Neural progenitor cell (in vitro differentiated cells): ENCODE results near the gene PWWP2B. TPM values are rescaled to one million over a fixed set of nuclear protein-coding genes. Genes with fewer than 3 reads are reported as not detected.

Experiments
- DNase-seq: peaks from one replicate; pipeline ENCODE4 v3.0.0-alpha.2; 2016; ENCODE audit warnings: low spot score
- H2AFZ ChIP-seq: fragments of 200-600 bp; sonication (generic); replicated peaks from 2 replicates; pipeline ENCODE4 v1.6.1; 2016; ENCODE audit warnings: antibody characterized with exemption
- H3F3A ChIP-seq: fragments of 200-600 bp; sonication (generic); 2 replicates; pipeline ENCODE4 v1.6.1; 2016; ENCODE audit warnings: antibody characterized with exemption, low read depth
- H3K27ac ChIP-seq: fragments of 200-600 bp; sonication (generic); 2 replicates; pipeline ENCODE4 v1.5.1; 2016; ENCODE audit warnings: mild to moderate bottlenecking
- H3K27me3 ChIP-seq: fragments of 200-600 bp; sonication (generic); 2 replicates; pipeline ENCODE4 v1.6.1; 2016; ENCODE audit warnings: mild to moderate bottlenecking, moderate library complexity
- H3K36me3 ChIP-seq: fragments of 200-600 bp; sonication (generic); 2 replicates; pipeline ENCODE4 v1.5.1; 2016
- H3K4me1 ChIP-seq: fragments of 200-600 bp; sonication (generic); 2 replicates; pipeline ENCODE4 v1.6.1; 2016; ENCODE audit warnings: mixed run types
- H3K4me2 ChIP-seq: fragments of 200-600 bp; sonication (generic); 2 replicates; pipeline ENCODE4 v1.6.1; 2016
- H3K4me3 ChIP-seq: fragments of 200-600 bp; sonication (generic); 2 replicates; pipeline ENCODE4 v1.5.1; 2016
- H3K79me2 ChIP-seq: fragments of 200-600 bp; sonication (generic); 2 replicates; pipeline ENCODE4 v1.6.1; 2016; ENCODE audit warnings: low read depth
- H3K9ac ChIP-seq: fragments of 200-600 bp; sonication (generic); 2 replicates; pipeline ENCODE4 v1.6.1; 2016
- H3K9me3 ChIP-seq: fragments of 200-600 bp; sonication (generic); 2 replicates; pipeline ENCODE4 v1.5.1; 2016; ENCODE audit warnings: low read depth
- H4K20me1 ChIP-seq: fragments of 200-600 bp; sonication (generic); 2 replicates; pipeline ENCODE4 v1.6.1; 2016; ENCODE audit warnings: low read depth
- H3K27ac Mint-ChIP-seq: 3 replicates; pipeline ENCODE4 v1.8.0; 2021; ENCODE audit warnings: mixed read lengths
- H3K27me3 Mint-ChIP-seq: 2 replicates; pipeline ENCODE4 v1.8.0; 2022; ENCODE audit warnings: low read depth, mild to moderate bottlenecking, inconsistent platforms, moderate library complexity, mixed read lengths; ENCODE audit not compliant: insufficient read depth
- H3K36me3 Mint-ChIP-seq: 3 replicates; pipeline ENCODE4 v1.8.0; 2021; ENCODE audit warnings: mixed read lengths
- H3K4me1 Mint-ChIP-seq: 3 replicates; pipeline ENCODE4 v1.8.0; 2021; ENCODE audit warnings: mixed read lengths
- H3K4me3 Mint-ChIP-seq: 3 replicates; pipeline ENCODE4 v1.8.0; 2021; ENCODE audit warnings: mild to moderate bottlenecking, moderate library complexity, mixed read lengths
- H3K9me3 Mint-ChIP-seq: 3 replicates; pipeline ENCODE4 v1.8.0; 2020; ENCODE audit warnings: mixed read lengths
- EZH2 ChIP-seq: fragments of 200-600 bp; sonication (generic); IDR thresholded peaks from 2 replicates; pipeline ENCODE4 v1.6.1; 2017; ENCODE audit warnings: antibody characterized with exemption, mild to moderate bottlenecking, moderate library complexity
- EZH2phosphoT487 ChIP-seq: fragments of 200-600 bp; sonication (generic); IDR thresholded peaks from 2 replicates; pipeline ENCODE4 v1.6.1; 2017; ENCODE audit warnings: antibody characterized with exemption
- total RNA-seq: library from RNA; depleted of rRNA; stranded (reverse); fragments of >200 nt; gene quantifications from 2 replicates; pipeline ENCODE4 v1.2.3, GENCODE V29; 2015; ENCODE audit warnings: low replicate concordance
- TF ChIP-seq, protein P1 (sequence below): fragments of 200-600 bp; sonication (generic); IDR thresholded peaks from 2 replicates; pipeline ENCODE4 v1.5.1; 2017; ENCODE audit warnings: antibody characterized with exemption, mild to moderate bottlenecking

PWWP2B gene
- total RNA-seq, 1 donor from 2014 or later, result 0.34 TPM

GRCh38 chr10:132458071-132458585 is 61.1 kb downstream of the PWWP2B start:
- Histone ChIP-seq H3F3A (no peaks in the 10 kb centered on the region), H3K79me2 (no peaks in the 10 kb centered on the region), H3K4me2 (no peak overlapping the region), H3K4me3 (no peak overlapping the region), H3K9me3 (no peaks in the 10 kb centered on the region), H3K9ac (no peak overlapping the region), H3K27me3 (peaks cover 32% of the 10 kb centered on the region), H4K20me1 (no peaks in the 10 kb centered on the region), H3K27ac (no peak overlapping the region), H3K4me1 (no peaks in the 10 kb centered on the region), H3K36me3 (no peaks in the 10 kb centered on the region), H2AFZ (no peak overlapping the region)
- H3K27me3 Mint-ChIP-seq, result peaks cover 9% of the 10 kb centered on the region
- H3K4me3 Mint-ChIP-seq, result no peak overlapping the region
- TF ChIP-seq EZH2, result no peak
- TF ChIP-seq, protein P1, sequence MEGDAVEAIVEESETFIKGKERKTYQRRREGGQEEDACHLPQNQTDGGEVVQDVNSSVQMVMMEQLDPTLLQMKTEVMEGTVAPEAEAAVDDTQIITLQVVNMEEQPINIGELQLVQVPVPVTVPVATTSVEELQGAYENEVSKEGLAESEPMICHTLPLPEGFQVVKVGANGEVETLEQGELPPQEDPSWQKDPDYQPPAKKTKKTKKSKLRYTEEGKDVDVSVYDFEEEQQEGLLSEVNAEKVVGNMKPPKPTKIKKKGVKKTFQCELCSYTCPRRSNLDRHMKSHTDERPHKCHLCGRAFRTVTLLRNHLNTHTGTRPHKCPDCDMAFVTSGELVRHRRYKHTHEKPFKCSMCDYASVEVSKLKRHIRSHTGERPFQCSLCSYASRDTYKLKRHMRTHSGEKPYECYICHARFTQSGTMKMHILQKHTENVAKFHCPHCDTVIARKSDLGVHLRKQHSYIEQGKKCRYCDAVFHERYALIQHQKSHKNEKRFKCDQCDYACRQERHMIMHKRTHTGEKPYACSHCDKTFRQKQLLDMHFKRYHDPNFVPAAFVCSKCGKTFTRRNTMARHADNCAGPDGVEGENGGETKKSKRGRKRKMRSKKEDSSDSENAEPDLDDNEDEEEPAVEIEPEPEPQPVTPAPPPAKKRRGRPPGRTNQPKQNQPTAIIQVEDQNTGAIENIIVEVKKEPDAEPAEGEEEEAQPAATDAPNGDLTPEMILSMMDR, result no peak
- TF ChIP-seq EZH2phosphoT487, result no peak
- no peak overlapping the region for H3K27ac Mint-ChIP-seq
- H3K4me1 Mint-ChIP-seq, result no peaks in the 10 kb centered on the region
- no peaks in the 10 kb centered on the region for H3K9me3 Mint-ChIP-seq
- H3K36me3 Mint-ChIP-seq, result no peaks in the 10 kb centered on the region
- DNase-seq, result no peak

DNA sequence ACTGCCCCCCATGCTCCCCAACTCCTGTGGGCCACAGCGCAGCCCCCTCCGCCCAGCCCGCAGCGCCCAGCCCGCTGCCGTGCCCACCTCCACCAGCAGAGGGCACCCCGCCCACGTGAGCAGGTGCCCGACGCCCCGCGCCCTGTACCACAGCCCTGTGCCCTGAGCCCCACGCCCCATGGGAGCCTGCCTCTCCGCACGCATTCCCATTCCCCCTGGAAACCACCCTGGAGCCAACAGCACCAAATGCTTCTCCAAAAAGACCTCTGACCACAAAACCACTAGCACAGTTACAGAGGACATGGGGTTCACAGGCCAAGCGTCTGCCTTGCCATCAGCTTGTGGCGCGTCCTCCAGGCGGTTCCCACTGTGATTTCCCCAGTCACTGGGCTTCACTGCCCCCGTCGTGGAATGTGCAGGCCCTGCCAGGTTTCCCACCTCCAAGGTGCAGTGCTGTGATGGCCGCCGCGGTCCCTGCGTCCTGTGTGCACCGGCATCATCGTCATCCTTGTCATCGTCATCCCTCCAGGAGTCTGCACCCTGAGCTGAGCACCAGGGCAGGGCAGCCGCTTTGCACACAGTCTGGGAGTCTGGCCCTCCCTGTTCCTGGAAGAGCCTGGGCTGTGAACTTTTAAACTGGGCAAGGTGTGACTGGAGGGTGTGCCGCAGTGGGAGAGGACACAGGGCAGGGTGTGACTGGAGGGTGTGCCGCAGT is 61.7 kb downstream of the PWWP2B start:
- DNase-seq, result peak; percentile 73
- Histone ChIP-seq H3K9me3 (no peaks in the 10 kb centered on the region), H3F3A (no peaks in the 10 kb centered on the region), H3K79me2 (no peaks in the 10 kb centered on the region), H4K20me1 (no peaks in the 10 kb centered on the region), H3K27me3 (peaks cover 26% of the 10 kb centered on the region), H3K9ac (no peak overlapping the region), H3K27ac (no peak overlapping the region), H3K4me2 (no peak overlapping the region), H3K4me3 (no peak overlapping the region), H2AFZ (no peak overlapping the region), H3K36me3 (no peaks in the 10 kb centered on the region), H3K4me1 (no peaks in the 10 kb centered on the region)
- Mint-ChIP-seq H3K36me3 (no peaks in the 10 kb centered on the region), H3K4me3 (no peak overlapping the region), H3K4me1 (no peaks in the 10 kb centered on the region), H3K27me3 (peaks cover 9% of the 10 kb centered on the region), H3K27ac (peak overlapping the region; percentile 72), H3K9me3 (no peaks in the 10 kb centered on the region)
- TF ChIP-seq, protein P1, result peak; percentile 93
- no peak for TF ChIP-seq EZH2

DNA sequence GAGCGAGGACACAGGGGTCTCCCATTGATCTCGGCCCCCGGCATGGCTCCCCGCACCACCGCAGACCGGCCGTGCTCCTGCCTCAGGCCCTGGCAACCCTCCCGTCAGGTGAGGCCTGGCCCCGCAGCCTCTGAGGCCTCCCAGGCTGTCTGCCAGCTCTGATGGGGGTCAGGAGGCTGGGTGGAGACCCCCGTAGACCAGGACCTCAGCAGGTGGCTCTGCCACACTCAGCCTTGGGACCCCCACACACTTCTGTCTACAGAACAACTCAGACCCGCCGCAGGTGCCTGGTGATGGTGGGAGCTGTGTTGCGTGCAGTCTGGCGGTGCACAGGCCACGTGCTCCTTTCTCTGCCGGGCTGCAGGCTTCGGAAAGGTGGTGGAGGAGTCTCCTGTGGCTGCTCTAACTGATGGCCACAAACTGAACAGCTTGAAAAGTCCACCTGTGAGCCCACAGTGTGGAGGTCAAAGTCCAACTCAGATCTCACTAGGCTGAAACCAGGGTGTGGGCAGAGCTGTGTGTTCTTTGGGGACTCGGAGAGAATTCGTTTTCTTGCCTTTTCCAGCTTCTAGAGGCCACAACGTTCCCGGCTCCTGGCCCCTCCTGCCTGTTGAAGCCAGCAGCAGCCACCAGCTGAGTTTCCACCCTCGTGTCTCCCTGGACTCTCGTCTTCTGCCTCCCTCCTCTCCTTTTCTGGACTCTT is 62.5 kb downstream of the PWWP2B start:
- Histone ChIP-seq H4K20me1 (no peaks in the 10 kb centered on the region), H3K36me3 (no peaks in the 10 kb centered on the region), H3K4me1 (no peaks in the 10 kb centered on the region), H3K9ac (no peak overlapping the region), H3K4me2 (no peak overlapping the region), H3K9me3 (no peaks in the 10 kb centered on the region), H3K79me2 (no peaks in the 10 kb centered on the region), H3F3A (no peaks in the 10 kb centered on the region), H3K27ac (no peak overlapping the region), H3K4me3 (no peak overlapping the region), H3K27me3 (peaks cover 26% of the 10 kb centered on the region), H2AFZ (no peak overlapping the region)
- TF ChIP-seq EZH2, result no peak
- TF ChIP-seq, protein P1, result no peak
- no peak for TF ChIP-seq EZH2phosphoT487
- H3K4me3 Mint-ChIP-seq, result no peak overlapping the region
- DNase-seq, result no peak
- peaks cover under 1% of the 10 kb centered on the region for H3K4me1 Mint-ChIP-seq
- no peaks in the 10 kb centered on the region for H3K36me3 Mint-ChIP-seq
- H3K9me3 Mint-ChIP-seq, result no peaks in the 10 kb centered on the region
- peaks cover 6% of the 10 kb centered on the region for H3K27me3 Mint-ChIP-seq
- no peak overlapping the region for H3K27ac Mint-ChIP-seq
